Heart left ventricle (tissue), 13 donors: Measurements from ENCODE around the gene CGB2.

ENCODE experiments used
- POLR2A ChIP-seq, 2 donors: fragments of 450-650 bp; IDR thresholded peaks; one replicate each; pipeline ENCODE4 v1.6.1; 2017; ENCODE audit warnings: antibody characterized with exemption in 2 of 2, mild to moderate bottlenecking in 2 of 2, moderate library complexity in 2 of 2
- TF ChIP-seq, protein P1 (sequence below), 12 donors: fragments of 200-600 bp; sonication (generic) in 4 of 12; IDR thresholded peaks; one replicate each; pipeline versions ENCODE4 v1.5.0 to v1.8.0; 2018 to 2022; ENCODE audit warnings: antibody characterized with exemption in 12 of 12, mild to moderate bottlenecking in 5 of 12
- donor health status: ischemic (EF 13 %, LVEDD 7.1; RV severe dilation, severe dysfunction).
- donor health status: DM: no; HTN: yes; CAD: no.
- donor health status: DM: no; HTN: no; CAD: no.
- donor health status: ischemic (EF 25% LVEDD 6.9; RV normal size, moderate dysfunction).
- donor health status: ischemic (EF 25% LVEDD 5.7; RV mildly dilated, moderate dysfunction).
- donor health status: ischemic (EF 35%, LVEDD 5.7; RV mildly dilated, moderate dysfunction).
- donor health status: nonischemic (EF 11% LVEDD 7.7; RV severe dilation, severe dysfunction).
- donor health status: DM: yes; HTN: yes; CAD: no.
- donor health status: PGD.
- donor health status: ischemic (EF 29% LVEDD 5.4; RV normal size, mild dysfunction).
- donor health status: nonischemic (EF 23%, LVEDD 6.1; RV moderate dilation, normal function).

DNA sequence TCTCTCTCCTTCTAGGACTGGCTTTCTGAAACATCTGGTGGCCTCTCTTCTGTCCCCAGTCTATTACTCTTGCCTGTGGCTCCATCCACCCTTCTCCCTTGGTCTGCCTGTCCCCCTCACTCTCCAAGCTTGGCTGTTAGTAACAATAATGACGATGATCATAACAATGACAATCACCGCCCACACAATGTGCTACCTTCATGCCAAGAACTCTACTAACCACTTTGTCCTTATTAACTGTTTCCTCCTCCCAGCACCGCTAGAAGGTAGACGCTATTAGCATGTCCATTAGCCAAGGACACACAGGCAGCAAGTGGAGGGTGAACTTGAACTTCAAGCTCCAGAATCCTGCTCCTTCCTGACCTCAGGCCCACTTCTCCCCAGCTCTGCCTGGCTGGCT is 41.3 kb upstream of the CGB2 start:
- no peak for TF ChIP-seq POLR2A (IDR thresholded peaks at IDR 0.05)
- TF ChIP-seq, protein P1, sequence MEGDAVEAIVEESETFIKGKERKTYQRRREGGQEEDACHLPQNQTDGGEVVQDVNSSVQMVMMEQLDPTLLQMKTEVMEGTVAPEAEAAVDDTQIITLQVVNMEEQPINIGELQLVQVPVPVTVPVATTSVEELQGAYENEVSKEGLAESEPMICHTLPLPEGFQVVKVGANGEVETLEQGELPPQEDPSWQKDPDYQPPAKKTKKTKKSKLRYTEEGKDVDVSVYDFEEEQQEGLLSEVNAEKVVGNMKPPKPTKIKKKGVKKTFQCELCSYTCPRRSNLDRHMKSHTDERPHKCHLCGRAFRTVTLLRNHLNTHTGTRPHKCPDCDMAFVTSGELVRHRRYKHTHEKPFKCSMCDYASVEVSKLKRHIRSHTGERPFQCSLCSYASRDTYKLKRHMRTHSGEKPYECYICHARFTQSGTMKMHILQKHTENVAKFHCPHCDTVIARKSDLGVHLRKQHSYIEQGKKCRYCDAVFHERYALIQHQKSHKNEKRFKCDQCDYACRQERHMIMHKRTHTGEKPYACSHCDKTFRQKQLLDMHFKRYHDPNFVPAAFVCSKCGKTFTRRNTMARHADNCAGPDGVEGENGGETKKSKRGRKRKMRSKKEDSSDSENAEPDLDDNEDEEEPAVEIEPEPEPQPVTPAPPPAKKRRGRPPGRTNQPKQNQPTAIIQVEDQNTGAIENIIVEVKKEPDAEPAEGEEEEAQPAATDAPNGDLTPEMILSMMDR (IDR thresholded peaks at IDR 0.05): no peak
